GM23338 (cell line): ENCODE data around the gene NIPSNAP3A.

Experiments used
- CREB1 ChIP-seq: fragments of 250-450 bp; sonication (Bioruptor Pico); IDR thresholded peaks from 2 replicates; pipeline ENCODE4 v1.5.0; 2020; ENCODE audit warnings: low read depth, mild to moderate bottlenecking, moderate library complexity
- CTCF ChIP-seq, 2 experiments: fragments of 200-600 bp in 1 of 2; sonication (generic) in 1 of 2; conservative IDR thresholded peaks; 2 replicates each; pipeline versions ENCODE4 v1.5.1 to v1.6.1; 2016 to 2017; ENCODE audit warnings: antibody characterized with exemption in 2 of 2, low read depth in 2 of 2, mild to moderate bottlenecking in 2 of 2, moderate library complexity in 1 of 2
- ETS1 ChIP-seq: IDR thresholded peaks from 2 replicates; pipeline ENCODE4 v1.6.1; 2016; ENCODE audit warnings: antibody characterized with exemption
- EZH2 ChIP-seq: fragments of 200-600 bp; sonication (generic); IDR thresholded peaks from one replicate; pipeline ENCODE4 v1.8.0; 2017; ENCODE audit warnings: antibody characterized with exemption, mild to moderate bottlenecking, low read depth; ENCODE audit not compliant: unreplicated experiment
- EZH2phosphoT487 ChIP-seq: fragments of 200-600 bp; sonication (generic); IDR thresholded peaks from one replicate; pipeline ENCODE4 v1.8.1; 2018; ENCODE audit warnings: antibody characterized with exemption; ENCODE audit not compliant: unreplicated experiment
- JUNB ChIP-seq: IDR thresholded peaks from one replicate; pipeline ENCODE4 v1.6.1; 2016; ENCODE audit warnings: antibody characterized with exemption; ENCODE audit not compliant: unreplicated experiment
- NANOG ChIP-seq: IDR thresholded peaks from 2 replicates; pipeline ENCODE4 v1.6.1; 2016; ENCODE audit warnings: antibody characterized with exemption, borderline replicate concordance
- POLR2AphosphoS5 ChIP-seq: IDR thresholded peaks from 2 replicates; pipeline ENCODE4 v1.6.1; 2016; ENCODE audit warnings: antibody characterized with exemption, low read depth
- REST ChIP-seq: IDR thresholded peaks from one replicate; pipeline ENCODE4 v1.6.1; 2018; ENCODE audit warnings: antibody characterized with exemption; ENCODE audit not compliant: unreplicated experiment
- ZNF114 ChIP-seq: fragments of 250-450 bp; sonication (Bioruptor Pico); IDR thresholded peaks from 2 replicates; pipeline ENCODE4 v1.5.0; 2020; ENCODE audit warnings: mild to moderate bottlenecking, moderate library complexity
- ZNF331 ChIP-seq: fragments of 250-450 bp; sonication (Bioruptor Pico); IDR thresholded peaks from 2 replicates; pipeline ENCODE4 v1.5.0; 2020; ENCODE audit warnings: low read depth, mild to moderate bottlenecking, moderate library complexity

DNA sequence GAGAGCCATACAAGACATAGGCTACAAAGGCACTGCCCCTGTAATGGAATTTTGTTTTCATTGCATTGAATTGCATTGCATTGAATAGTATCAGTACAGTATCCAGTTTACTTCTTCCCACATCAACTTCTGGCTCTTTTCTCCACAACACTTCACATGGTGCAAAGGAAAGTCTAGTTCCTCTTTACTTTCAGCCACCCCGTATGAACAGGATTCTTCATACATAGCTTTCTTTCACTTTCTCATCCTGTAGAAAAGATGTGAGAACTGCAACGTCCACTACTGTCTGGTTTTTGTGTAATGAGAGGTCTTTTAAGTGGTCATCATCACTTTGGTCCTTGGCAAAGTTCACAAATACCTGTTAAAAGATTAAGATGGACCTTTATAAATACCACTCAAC lies 36.6 kb downstream of the NIPSNAP3A start:
- TF ChIP-seq EZH2 (no peak), CTCF (conservative IDR thresholded peaks at IDR 0.05; ENCODE audit: low read depth in 2 of 2) (no peak), POLR2AphosphoS5 (no peak), EZH2phosphoT487 (no peak), CREB1 (CRISPR knock-in tag) (no peak), REST (no peak), ZNF114 (CRISPR knock-in tag) (no peak), ZNF331 (no peak), ETS1 (no peak), NANOG (no peak), JUNB (no peak)
